Endodermal cell (in vitro differentiated cells): ENCODE results near the gene DGCR2. TPM values are rescaled to one million over a fixed set of nuclear protein-coding genes. Genes with fewer than 3 reads are reported as not detected.

ENCODE experiments used
- DNase-seq: peaks from one replicate; pipeline ENCODE4 v3.0.0-alpha.2; 2017
- H3K27ac ChIP-seq: 2 replicates; pipeline ENCODE4 v1.5.1; 2013; ENCODE audit warnings: mild to moderate bottlenecking, low read depth, low read length, moderate library complexity
- H3K27me3 ChIP-seq: 2 replicates; pipeline ENCODE4 v1.6.1; 2013; ENCODE audit warnings: mild to moderate bottlenecking, low read length, moderate library complexity; ENCODE audit not compliant: insufficient read depth, control insufficient read depth, poor library complexity, severe bottlenecking
- H3K36me3 ChIP-seq: 2 replicates; pipeline ENCODE4 v1.7.0; 2013; ENCODE audit warnings: mild to moderate bottlenecking, low read length, moderate library complexity; ENCODE audit not compliant: control insufficient read depth, insufficient read depth
- H3K4me1 ChIP-seq: one replicate; pipeline ENCODE4 v1.7.0; 2013; ENCODE audit warnings: low read length; ENCODE audit not compliant: control insufficient read depth, insufficient read depth
- H3K4me3 ChIP-seq: 2 replicates; pipeline ENCODE4 v1.5.1; 2013; ENCODE audit warnings: mild to moderate bottlenecking, low read length, moderate library complexity
- H3K9ac ChIP-seq: 2 replicates; pipeline ENCODE4 v1.6.1; 2013; ENCODE audit warnings: mild to moderate bottlenecking, low read length, moderate library complexity; ENCODE audit not compliant: poor library complexity, severe bottlenecking; ENCODE audit errors: extremely low read depth
- H3K9me3 ChIP-seq: 2 replicates; pipeline ENCODE4 v1.6.1; 2013; ENCODE audit warnings: mild to moderate bottlenecking, low read length, moderate library complexity; ENCODE audit not compliant: control insufficient read depth
- H3K27ac Mint-ChIP-seq: 2 replicates; pipeline ENCODE4 v1.8.0; 2020; ENCODE audit warnings: mixed read lengths
- H3K27me3 Mint-ChIP-seq: 2 replicates; pipeline ENCODE4 v1.8.0; 2021; ENCODE audit warnings: mild to moderate bottlenecking, mixed read lengths; ENCODE audit not compliant: insufficient read depth
- H3K36me3 Mint-ChIP-seq: 2 replicates; pipeline ENCODE4 v1.8.0; 2020; ENCODE audit warnings: low read depth, mixed read lengths
- H3K4me1 Mint-ChIP-seq: 2 replicates; pipeline ENCODE4 v1.8.0; 2020; ENCODE audit warnings: mixed read lengths
- H3K4me3 Mint-ChIP-seq: 2 replicates; pipeline ENCODE4 v1.8.0; 2020; ENCODE audit warnings: mild to moderate bottlenecking, moderate library complexity, mixed read lengths
- H3K9me3 Mint-ChIP-seq: 2 replicates; pipeline ENCODE4 v1.8.0; 2020; ENCODE audit warnings: mild to moderate bottlenecking, mixed read lengths
- WGBS, 2 experiments: methylation state at CpG; one replicate each; pipeline versions ENCODE4 v1.1.5 to v1.1.7; 2013; ENCODE audit warnings: missing lambda C conversion rate in 2 of 2, mixed read lengths in 1 of 2; ENCODE audit not compliant: insufficient coverage in 1 of 2, insufficient read length in 1 of 2; 5-methylcytosine and 5-hydroxymethylcytosine counted together
- total RNA-seq, 2 donors: library from RNA; stranded (reverse); fragmentation: NEBNext Ultra II Directional in 1 of 2; extraction: Animal tissue kit (Norgen Biotek cat#: 25700) in 1 of 2; gene quantifications; 2 replicates in 1 of 2; 3 replicates in 1 of 2; pipeline ENCODE4 v1.2.1, GENCODE V29; 2021
- TF ChIP-seq, protein P1 (sequence below): fragments of 200-600 bp; sonication (generic); conservative IDR thresholded peaks from 2 replicates; pipeline ENCODE4 v1.5.0; 2021; ENCODE audit warnings: antibody characterized with exemption, mild to moderate bottlenecking

Gene DGCR2
- total RNA-seq, 2 donors from 2014 or later: 54.6 to 62.9 TPM

GRCh38 chr22:19045094-19045493, 77.1 kb downstream of the DGCR2 start:
- TF ChIP-seq, protein P1, sequence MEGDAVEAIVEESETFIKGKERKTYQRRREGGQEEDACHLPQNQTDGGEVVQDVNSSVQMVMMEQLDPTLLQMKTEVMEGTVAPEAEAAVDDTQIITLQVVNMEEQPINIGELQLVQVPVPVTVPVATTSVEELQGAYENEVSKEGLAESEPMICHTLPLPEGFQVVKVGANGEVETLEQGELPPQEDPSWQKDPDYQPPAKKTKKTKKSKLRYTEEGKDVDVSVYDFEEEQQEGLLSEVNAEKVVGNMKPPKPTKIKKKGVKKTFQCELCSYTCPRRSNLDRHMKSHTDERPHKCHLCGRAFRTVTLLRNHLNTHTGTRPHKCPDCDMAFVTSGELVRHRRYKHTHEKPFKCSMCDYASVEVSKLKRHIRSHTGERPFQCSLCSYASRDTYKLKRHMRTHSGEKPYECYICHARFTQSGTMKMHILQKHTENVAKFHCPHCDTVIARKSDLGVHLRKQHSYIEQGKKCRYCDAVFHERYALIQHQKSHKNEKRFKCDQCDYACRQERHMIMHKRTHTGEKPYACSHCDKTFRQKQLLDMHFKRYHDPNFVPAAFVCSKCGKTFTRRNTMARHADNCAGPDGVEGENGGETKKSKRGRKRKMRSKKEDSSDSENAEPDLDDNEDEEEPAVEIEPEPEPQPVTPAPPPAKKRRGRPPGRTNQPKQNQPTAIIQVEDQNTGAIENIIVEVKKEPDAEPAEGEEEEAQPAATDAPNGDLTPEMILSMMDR: no peak
- no peak overlapping the region for H3K4me3 ChIP-seq
- H3K27ac ChIP-seq: no peak overlapping the region
- no peak overlapping the region for H3K4me3 Mint-ChIP-seq
- no peaks in the 10 kb centered on the region for H3K27me3 ChIP-seq
- no peak overlapping the region for H3K9ac ChIP-seq
- 90 to 94% methylated on average over 6 to 7 of the region's 7 CpGs for WGBS, 2 experiments
- no peak overlapping the region for H3K27ac Mint-ChIP-seq
- no peaks in the 10 kb centered on the region for H3K27me3 Mint-ChIP-seq
- no peaks in the 10 kb centered on the region for H3K9me3 ChIP-seq
- no peaks in the 10 kb centered on the region for H3K4me1 Mint-ChIP-seq
- no peaks in the 10 kb centered on the region for H3K4me1 ChIP-seq
- H3K36me3 Mint-ChIP-seq: peaks cover 68% of the 10 kb centered on the region
- DNase-seq: no peak
- no peaks in the 10 kb centered on the region for H3K9me3 Mint-ChIP-seq
- peaks cover 83% of the 10 kb centered on the region for H3K36me3 ChIP-seq

GRCh38 chr22:19044381-19044780, 77.8 kb downstream of the DGCR2 start:
- no peak for DNase-seq
- Mint-ChIP-seq H3K36me3 (peaks cover 67% of the 10 kb centered on the region), H3K4me3 (no peak overlapping the region), H3K4me1 (no peaks in the 10 kb centered on the region), H3K27me3 (no peaks in the 10 kb centered on the region), H3K27ac (no peak overlapping the region), H3K9me3 (no peaks in the 10 kb centered on the region)
- WGBS, 2 experiments: 86 to 88% methylated on average over 5 to 6 of the region's 6 CpGs
- Histone ChIP-seq H3K27ac (no peak overlapping the region), H3K4me1 (no peaks in the 10 kb centered on the region), H3K4me3 (no peak overlapping the region), H3K27me3 (no peaks in the 10 kb centered on the region), H3K9me3 (no peaks in the 10 kb centered on the region), H3K9ac (no peak overlapping the region), H3K36me3 (peaks cover 79% of the 10 kb centered on the region)
- TF ChIP-seq, protein P1: no peak

DNA sequence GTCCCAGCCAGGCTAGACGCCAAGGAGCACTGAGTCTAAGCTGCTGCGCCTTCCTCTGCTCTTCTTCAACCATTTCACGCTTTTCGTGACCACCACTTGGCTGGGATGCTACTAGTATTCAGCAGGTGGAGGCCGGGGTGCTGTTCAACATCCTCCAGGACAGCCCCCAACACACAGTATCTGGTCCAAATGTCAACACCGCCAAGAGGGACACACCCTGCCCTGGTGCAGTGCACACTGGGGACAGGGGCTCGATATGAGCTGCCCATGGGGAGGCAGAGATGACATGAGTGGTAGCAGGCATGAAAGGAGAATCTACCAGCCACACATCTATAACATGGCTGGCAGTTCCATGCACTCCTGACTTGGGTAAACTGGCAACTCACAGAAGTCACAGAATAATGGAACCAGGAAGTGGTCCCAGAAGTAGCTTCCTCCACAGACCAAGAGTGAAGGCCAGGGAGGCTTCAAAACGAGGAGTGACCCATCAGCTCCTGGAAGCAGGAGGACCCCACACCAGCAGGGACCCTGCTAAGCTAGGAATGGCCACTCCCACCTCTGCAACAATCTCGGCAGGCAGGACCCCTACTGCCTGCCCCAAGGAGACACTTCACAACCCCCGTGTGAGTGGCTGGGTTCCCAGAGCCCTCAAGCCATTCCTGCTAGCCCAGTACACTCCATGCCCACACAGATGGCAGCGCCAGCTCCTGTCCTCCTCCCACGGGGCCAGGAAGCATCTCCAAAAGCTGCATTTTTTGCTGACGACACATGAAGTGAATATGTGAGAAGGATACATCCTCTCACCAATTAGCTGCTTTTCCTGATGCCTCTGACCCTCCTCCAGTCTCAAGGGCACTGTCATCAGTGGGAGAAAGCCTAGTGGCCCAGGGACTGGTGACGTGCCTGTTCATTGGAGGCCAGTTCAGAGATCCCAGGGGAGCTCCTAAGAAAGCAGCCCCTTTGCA, 78.8 kb downstream of the DGCR2 start:
- Mint-ChIP-seq H3K27ac (no peak overlapping the region), H3K9me3 (no peaks in the 10 kb centered on the region), H3K27me3 (no peaks in the 10 kb centered on the region), H3K36me3 (peaks cover 64% of the 10 kb centered on the region), H3K4me1 (no peaks in the 10 kb centered on the region), H3K4me3 (no peak overlapping the region)
- Histone ChIP-seq H3K9me3 (no peaks in the 10 kb centered on the region), H3K9ac (no peak overlapping the region), H3K27ac (no peak overlapping the region), H3K4me3 (no peak overlapping the region), H3K36me3 (peaks cover 69% of the 10 kb centered on the region), H3K4me1 (no peaks in the 10 kb centered on the region), H3K27me3 (no peaks in the 10 kb centered on the region)
- 88 to 93% methylated on average over 11 to 14 of the region's 14 CpGs for WGBS, 2 experiments
- DNase-seq: no peak
- TF ChIP-seq, protein P1: no peak
